A673 (cell line): ENCODE data around the gene LAT.

Experiments used
- CTCF ChIP-seq: fragments of 300-800, 200-600 bp; sonication (generic); conservative IDR thresholded peaks from 2 replicates; pipeline ENCODE4 v1.5.1; 2017; ENCODE audit warnings: low read depth, mild to moderate bottlenecking, antibody characterized with exemption, low read length, moderate library complexity, mixed read lengths
- EZH2 ChIP-seq: fragments of 200-600 bp; sonication (generic); IDR thresholded peaks from 2 replicates; pipeline ENCODE4 v1.6.1; 2017; ENCODE audit warnings: borderline replicate concordance, low read depth, mild to moderate bottlenecking, mixed read lengths, antibody characterized with exemption, low read length; ENCODE audit not compliant: poor library complexity, severe bottlenecking

- TF ChIP-seq CTCF, result no peak
- TF ChIP-seq EZH2, result no peak
These were observed 33.4 kb upstream of the LAT start for GRCh38 chr16:28951410-28951943.
